ENCODE results near the gene MAGI1. TPM values are rescaled to one million over a fixed set of nuclear protein-coding genes. Genes with fewer than 3 reads are reported as not detected.

The MAGI1 gene
- total RNA-seq, 1 donor from 2014 or later = 21.9 TPM

GRCh38 chr3:65850261-65850660 is 188.5 kb downstream of the MAGI1 start:
- H3K4me1 Mint-ChIP-seq (ENCODE audit: unreplicated experiment) = peaks cover 20% of the 10 kb centered on the region
- no peak for DNase-seq (ENCODE audit: extremely low spot score, unreplicated experiment)
- H3K4me3 Mint-ChIP-seq (ENCODE audit: unreplicated experiment) = no peak overlapping the region
- H3K36me3 Mint-ChIP-seq (ENCODE audit: unreplicated experiment) = no peaks in the 10 kb centered on the region
- no peaks in the 10 kb centered on the region for H3K27me3 Mint-ChIP-seq (ENCODE audit: unreplicated experiment)
- no peaks in the 10 kb centered on the region for H3K9me3 Mint-ChIP-seq (ENCODE audit: unreplicated experiment)
- TF ChIP-seq CTCF (IDR thresholded peaks at IDR 0.05) = no peak
- H3K27ac Mint-ChIP-seq (ENCODE audit: unreplicated experiment) = no peak overlapping the region

GRCh38 chr3:65848024-65848423 is 190.7 kb downstream of the MAGI1 start:
- Mint-ChIP-seq H3K27me3 (ENCODE audit: unreplicated experiment) (no peaks in the 10 kb centered on the region), H3K9me3 (ENCODE audit: unreplicated experiment) (no peaks in the 10 kb centered on the region), H3K4me1 (ENCODE audit: unreplicated experiment) (peaks cover 15% of the 10 kb centered on the region), H3K4me3 (ENCODE audit: unreplicated experiment) (no peak overlapping the region), H3K27ac (ENCODE audit: unreplicated experiment) (no peak overlapping the region), H3K36me3 (ENCODE audit: unreplicated experiment) (no peaks in the 10 kb centered on the region)
- no peak for TF ChIP-seq CTCF (IDR thresholded peaks at IDR 0.05)
- no peak for DNase-seq (ENCODE audit: extremely low spot score, unreplicated experiment)

GRCh38 chr3:65846936-65847335 is 191.8 kb downstream of the MAGI1 start:
- TF ChIP-seq CTCF (IDR thresholded peaks at IDR 0.05) = no peak
- Mint-ChIP-seq H3K9me3 (ENCODE audit: unreplicated experiment) (no peaks in the 10 kb centered on the region), H3K27ac (ENCODE audit: unreplicated experiment) (no peak overlapping the region), H3K4me1 (ENCODE audit: unreplicated experiment) (peaks cover 11% of the 10 kb centered on the region), H3K4me3 (ENCODE audit: unreplicated experiment) (no peak overlapping the region), H3K36me3 (ENCODE audit: unreplicated experiment) (no peaks in the 10 kb centered on the region), H3K27me3 (ENCODE audit: unreplicated experiment) (no peaks in the 10 kb centered on the region)
- no peak for DNase-seq (ENCODE audit: extremely low spot score, unreplicated experiment)

- H3K27ac Mint-ChIP-seq (ENCODE audit: unreplicated experiment) = no peak overlapping the region
- H3K4me3 Mint-ChIP-seq (ENCODE audit: unreplicated experiment) = no peak overlapping the region
- H3K27me3 Mint-ChIP-seq (ENCODE audit: unreplicated experiment) = no peaks in the 10 kb centered on the region
- TF ChIP-seq CTCF (IDR thresholded peaks at IDR 0.05) = no peak
- peaks cover 7% of the 10 kb centered on the region for H3K4me1 Mint-ChIP-seq (ENCODE audit: unreplicated experiment)
- no peaks in the 10 kb centered on the region for H3K9me3 Mint-ChIP-seq (ENCODE audit: unreplicated experiment)
- H3K36me3 Mint-ChIP-seq (ENCODE audit: unreplicated experiment) = no peaks in the 10 kb centered on the region
- no peak for DNase-seq (ENCODE audit: extremely low spot score, unreplicated experiment)
Observed at GRCh38 chr3:65844370-65844769, 194.3 kb downstream of the MAGI1 start.

- no peaks in the 10 kb centered on the region for H3K9me3 Mint-ChIP-seq (ENCODE audit: unreplicated experiment)
- no peak overlapping the region for H3K27ac Mint-ChIP-seq (ENCODE audit: unreplicated experiment)
- no peak for TF ChIP-seq CTCF (IDR thresholded peaks at IDR 0.05)
- no peaks in the 10 kb centered on the region for H3K36me3 Mint-ChIP-seq (ENCODE audit: unreplicated experiment)
- DNase-seq (ENCODE audit: extremely low spot score, unreplicated experiment) = no peak
- H3K4me3 Mint-ChIP-seq (ENCODE audit: unreplicated experiment) = no peak overlapping the region
- peaks cover 7% of the 10 kb centered on the region for H3K4me1 Mint-ChIP-seq (ENCODE audit: unreplicated experiment)
- H3K27me3 Mint-ChIP-seq (ENCODE audit: unreplicated experiment) = no peaks in the 10 kb centered on the region
Observed at GRCh38 chr3:65843732-65844131, 195.0 kb downstream of the MAGI1 start.

Data from osteocyte (in vitro differentiated cells).